GM23338 (cell line): ENCODE data around the gene TANGO2. TPM values are rescaled to one million over a fixed set of nuclear protein-coding genes. Genes with fewer than 3 reads are reported as not detected.
A peak's percentile ranks its signal among the peaks of the same experiment; 100 is the strongest.

ENCODE experiments used
- ATAC-seq: fragments of 200-7000 bp; cut with Tn5 transposase; 3 replicates; pipeline ENCODE4 v1.9.1; 2020
- DNase-seq: peaks from one replicate; pipeline ENCODE4 v3.0.0-alpha.2; 2015; ENCODE audit warnings: low spot score
- H2AFZ ChIP-seq: fragments of 200-600 bp; sonication (generic); 2 replicates; pipeline ENCODE4 v1.8.0; 2016; ENCODE audit warnings: antibody characterized with exemption, mild to moderate bottlenecking, moderate library complexity
- H3F3A ChIP-seq: fragments of 200-600 bp; sonication (generic); replicated peaks from 2 replicates; pipeline ENCODE4 v1.8.0; 2017; ENCODE audit warnings: antibody characterized with exemption, mixed run types, low read depth
- H3K27ac ChIP-seq: fragments of 200-600 bp; sonication (generic); 2 replicates; pipeline ENCODE4 v1.6.1; 2016; ENCODE audit warnings: low read depth
- H3K27me3 ChIP-seq: fragments of 200-600 bp; sonication (generic); 2 replicates; pipeline ENCODE4 v1.8.0; 2016; ENCODE audit warnings: mild to moderate bottlenecking, mixed run types, moderate library complexity; ENCODE audit not compliant: insufficient read depth
- H3K36me3 ChIP-seq: fragments of 200-600 bp; sonication (generic); 2 replicates; pipeline ENCODE4 v1.8.0; 2016; ENCODE audit warnings: mild to moderate bottlenecking; ENCODE audit not compliant: insufficient read depth
- H3K4me1 ChIP-seq: fragments of 200-600 bp; sonication (generic); 2 replicates; pipeline ENCODE4 v1.8.0; 2016; ENCODE audit warnings: mild to moderate bottlenecking, moderate library complexity; ENCODE audit not compliant: insufficient read depth
- H3K4me2 ChIP-seq: fragments of 200-600 bp; sonication (generic); 2 replicates; pipeline ENCODE4 v1.7.1; 2017; ENCODE audit warnings: mixed run types
- H3K4me3 ChIP-seq: fragments of 200-600 bp; sonication (generic); 2 replicates; pipeline ENCODE4 v1.6.1; 2016; ENCODE audit warnings: mixed run types
- H3K79me2 ChIP-seq: fragments of 200-600 bp; sonication (generic); replicated peaks from 2 replicates; pipeline ENCODE4 v1.8.0; 2017; ENCODE audit warnings: mild to moderate bottlenecking; ENCODE audit not compliant: insufficient read depth
- H3K9me2 ChIP-seq: fragments of 200-600 bp; sonication (generic); 2 replicates; pipeline ENCODE4 v1.8.0; 2017; ENCODE audit not compliant: insufficient read depth
- H4K20me1 ChIP-seq: fragments of 200-600 bp; sonication (generic); replicated peaks from 2 replicates; pipeline ENCODE4 v1.8.0; 2017; ENCODE audit warnings: mild to moderate bottlenecking; ENCODE audit not compliant: insufficient read depth
- H3K27ac Mint-ChIP-seq: 2 replicates; pipeline ENCODE4 v1.8.0; 2020; ENCODE audit warnings: inconsistent platforms, mild to moderate bottlenecking, moderate library complexity, mixed read lengths
- H3K27me3 Mint-ChIP-seq: 3 replicates; pipeline ENCODE4 v1.8.0; 2022; ENCODE audit warnings: low read depth, mild to moderate bottlenecking, moderate library complexity, mixed read lengths, inconsistent platforms; ENCODE audit not compliant: insufficient read depth, poor library complexity
- H3K36me3 Mint-ChIP-seq: 3 replicates; pipeline ENCODE4 v1.8.0; 2021; ENCODE audit warnings: low read depth, mild to moderate bottlenecking, inconsistent platforms, moderate library complexity, mixed read lengths
- H3K4me1 Mint-ChIP-seq: 3 replicates; pipeline ENCODE4 v1.8.0; 2020; ENCODE audit warnings: mild to moderate bottlenecking, inconsistent platforms, mixed read lengths
- H3K4me3 Mint-ChIP-seq: 3 replicates; pipeline ENCODE4 v1.8.0; 2021; ENCODE audit warnings: moderate library complexity, mild to moderate bottlenecking, inconsistent platforms, mixed read lengths
- H3K9me3 Mint-ChIP-seq: 3 replicates; pipeline ENCODE4 v1.8.0; 2020; ENCODE audit warnings: moderate library complexity, mild to moderate bottlenecking, inconsistent platforms, mixed read lengths
- EZH2 ChIP-seq: fragments of 200-600 bp; sonication (generic); IDR thresholded peaks from one replicate; pipeline ENCODE4 v1.8.0; 2017; ENCODE audit warnings: antibody characterized with exemption, mild to moderate bottlenecking, low read depth; ENCODE audit not compliant: unreplicated experiment
- EZH2phosphoT487 ChIP-seq: fragments of 200-600 bp; sonication (generic); IDR thresholded peaks from one replicate; pipeline ENCODE4 v1.8.1; 2018; ENCODE audit warnings: antibody characterized with exemption; ENCODE audit not compliant: unreplicated experiment
- POLR2AphosphoS5 ChIP-seq: IDR thresholded peaks from 2 replicates; pipeline ENCODE4 v1.6.1; 2016; ENCODE audit warnings: antibody characterized with exemption, low read depth
- ZNF114 ChIP-seq: fragments of 250-450 bp; sonication (Bioruptor Pico); IDR thresholded peaks from 2 replicates; pipeline ENCODE4 v1.5.0; 2020; ENCODE audit warnings: mild to moderate bottlenecking, moderate library complexity
- polyA plus RNA-seq: library from polyadenylated mRNA; unstranded; fragments of >200 nt; fragmentation: Nextera tagmentation; extraction: Ambion mirVana; gene quantifications from 2 replicates; pipeline ENCODE4 v1.2.1, GENCODE V29; 2016
- total RNA-seq: library from RNA; depleted of rRNA; stranded (reverse); fragments of >200 nt; shearing (Covaris generic); gene quantifications from 2 replicates; pipeline ENCODE4 v1.2.3, GENCODE V29; 2014
- TF ChIP-seq, protein P1 (sequence below), 2 experiments: fragments of 200-600 bp in 1 of 2; sonication (generic) in 1 of 2; conservative IDR thresholded peaks; 2 replicates each; pipeline versions ENCODE4 v1.5.1 to v1.6.1; 2016 to 2017; ENCODE audit warnings: antibody characterized with exemption in 2 of 2, low read depth in 2 of 2, mild to moderate bottlenecking in 2 of 2, moderate library complexity in 1 of 2
- TF ChIP-seq, protein P2 (sequence below): IDR thresholded peaks from 2 replicates; pipeline ENCODE4 v1.6.1; 2016; ENCODE audit warnings: antibody characterized with exemption
- TF ChIP-seq, protein P3 (sequence below): IDR thresholded peaks from one replicate; pipeline ENCODE4 v1.6.1; 2018; ENCODE audit warnings: antibody characterized with exemption; ENCODE audit not compliant: unreplicated experiment

Gene TANGO2
- total and polyA plus RNA-seq, 2 experiments from 2014 or later = 6.9 to 15.0 TPM

DNA sequence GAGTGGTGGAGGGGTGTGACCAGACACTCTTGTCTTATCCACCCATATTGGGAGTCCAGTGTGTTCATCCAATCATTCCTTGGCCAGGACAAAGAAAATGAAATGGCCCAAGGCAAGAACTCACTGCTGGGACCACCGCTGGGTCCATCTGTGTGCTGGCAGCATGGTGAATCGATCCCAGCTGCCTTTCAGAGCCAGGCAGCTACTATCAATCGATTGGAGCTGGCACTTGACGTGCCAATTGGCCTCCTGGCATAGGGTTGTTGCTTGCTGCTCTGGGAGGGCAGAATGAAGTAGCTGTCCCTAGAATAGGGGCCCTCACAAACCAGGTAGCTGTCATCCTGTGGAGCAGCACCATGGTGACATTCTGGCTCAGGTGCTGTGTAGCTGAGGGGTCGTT is 2.9 kb upstream of the TANGO2 start:
- Mint-ChIP-seq H3K27me3 (peaks cover 47% of the 10 kb centered on the region), H3K4me1 (peaks cover 11% of the 10 kb centered on the region), H3K36me3 (no peaks in the 10 kb centered on the region), H3K9me3 (no peaks in the 10 kb centered on the region), H3K27ac (no peak overlapping the region), H3K4me3 (peak overlapping the region; percentile 85)
- Histone ChIP-seq H3K4me3 (peak overlapping the region; percentile 87; the same call in 1 of the 2 replicates), H3K27ac (no peak overlapping the region), H3K4me2 (no peak overlapping the region), H3K9me2 (no peaks in the 10 kb centered on the region), H2AFZ (no peak overlapping the region), H3K79me2 (no peaks in the 10 kb centered on the region), H3F3A (no peaks in the 10 kb centered on the region), H4K20me1 (no peaks in the 10 kb centered on the region), H3K36me3 (no peaks in the 10 kb centered on the region), H3K4me1 (peaks cover 15% of the 10 kb centered on the region; the same call in 1 of the 2 replicates), H3K27me3 (peaks cover 46% of the 10 kb centered on the region)
- DNase-seq (no peak), ATAC-seq (no peak)
- TF ChIP-seq POLR2AphosphoS5 (no peak), EZH2phosphoT487 (no peak), ZNF114 (CRISPR knock-in tag) (no peak), EZH2 (no peak)
- TF ChIP-seq, protein P1, sequence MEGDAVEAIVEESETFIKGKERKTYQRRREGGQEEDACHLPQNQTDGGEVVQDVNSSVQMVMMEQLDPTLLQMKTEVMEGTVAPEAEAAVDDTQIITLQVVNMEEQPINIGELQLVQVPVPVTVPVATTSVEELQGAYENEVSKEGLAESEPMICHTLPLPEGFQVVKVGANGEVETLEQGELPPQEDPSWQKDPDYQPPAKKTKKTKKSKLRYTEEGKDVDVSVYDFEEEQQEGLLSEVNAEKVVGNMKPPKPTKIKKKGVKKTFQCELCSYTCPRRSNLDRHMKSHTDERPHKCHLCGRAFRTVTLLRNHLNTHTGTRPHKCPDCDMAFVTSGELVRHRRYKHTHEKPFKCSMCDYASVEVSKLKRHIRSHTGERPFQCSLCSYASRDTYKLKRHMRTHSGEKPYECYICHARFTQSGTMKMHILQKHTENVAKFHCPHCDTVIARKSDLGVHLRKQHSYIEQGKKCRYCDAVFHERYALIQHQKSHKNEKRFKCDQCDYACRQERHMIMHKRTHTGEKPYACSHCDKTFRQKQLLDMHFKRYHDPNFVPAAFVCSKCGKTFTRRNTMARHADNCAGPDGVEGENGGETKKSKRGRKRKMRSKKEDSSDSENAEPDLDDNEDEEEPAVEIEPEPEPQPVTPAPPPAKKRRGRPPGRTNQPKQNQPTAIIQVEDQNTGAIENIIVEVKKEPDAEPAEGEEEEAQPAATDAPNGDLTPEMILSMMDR (conservative IDR thresholded peaks at IDR 0.05; ENCODE audit: low read depth in 2 of 2) = no peak
- TF ChIP-seq, protein P2, sequence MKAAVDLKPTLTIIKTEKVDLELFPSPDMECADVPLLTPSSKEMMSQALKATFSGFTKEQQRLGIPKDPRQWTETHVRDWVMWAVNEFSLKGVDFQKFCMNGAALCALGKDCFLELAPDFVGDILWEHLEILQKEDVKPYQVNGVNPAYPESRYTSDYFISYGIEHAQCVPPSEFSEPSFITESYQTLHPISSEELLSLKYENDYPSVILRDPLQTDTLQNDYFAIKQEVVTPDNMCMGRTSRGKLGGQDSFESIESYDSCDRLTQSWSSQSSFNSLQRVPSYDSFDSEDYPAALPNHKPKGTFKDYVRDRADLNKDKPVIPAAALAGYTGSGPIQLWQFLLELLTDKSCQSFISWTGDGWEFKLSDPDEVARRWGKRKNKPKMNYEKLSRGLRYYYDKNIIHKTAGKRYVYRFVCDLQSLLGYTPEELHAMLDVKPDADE = no peak
- TF ChIP-seq, protein P3, sequence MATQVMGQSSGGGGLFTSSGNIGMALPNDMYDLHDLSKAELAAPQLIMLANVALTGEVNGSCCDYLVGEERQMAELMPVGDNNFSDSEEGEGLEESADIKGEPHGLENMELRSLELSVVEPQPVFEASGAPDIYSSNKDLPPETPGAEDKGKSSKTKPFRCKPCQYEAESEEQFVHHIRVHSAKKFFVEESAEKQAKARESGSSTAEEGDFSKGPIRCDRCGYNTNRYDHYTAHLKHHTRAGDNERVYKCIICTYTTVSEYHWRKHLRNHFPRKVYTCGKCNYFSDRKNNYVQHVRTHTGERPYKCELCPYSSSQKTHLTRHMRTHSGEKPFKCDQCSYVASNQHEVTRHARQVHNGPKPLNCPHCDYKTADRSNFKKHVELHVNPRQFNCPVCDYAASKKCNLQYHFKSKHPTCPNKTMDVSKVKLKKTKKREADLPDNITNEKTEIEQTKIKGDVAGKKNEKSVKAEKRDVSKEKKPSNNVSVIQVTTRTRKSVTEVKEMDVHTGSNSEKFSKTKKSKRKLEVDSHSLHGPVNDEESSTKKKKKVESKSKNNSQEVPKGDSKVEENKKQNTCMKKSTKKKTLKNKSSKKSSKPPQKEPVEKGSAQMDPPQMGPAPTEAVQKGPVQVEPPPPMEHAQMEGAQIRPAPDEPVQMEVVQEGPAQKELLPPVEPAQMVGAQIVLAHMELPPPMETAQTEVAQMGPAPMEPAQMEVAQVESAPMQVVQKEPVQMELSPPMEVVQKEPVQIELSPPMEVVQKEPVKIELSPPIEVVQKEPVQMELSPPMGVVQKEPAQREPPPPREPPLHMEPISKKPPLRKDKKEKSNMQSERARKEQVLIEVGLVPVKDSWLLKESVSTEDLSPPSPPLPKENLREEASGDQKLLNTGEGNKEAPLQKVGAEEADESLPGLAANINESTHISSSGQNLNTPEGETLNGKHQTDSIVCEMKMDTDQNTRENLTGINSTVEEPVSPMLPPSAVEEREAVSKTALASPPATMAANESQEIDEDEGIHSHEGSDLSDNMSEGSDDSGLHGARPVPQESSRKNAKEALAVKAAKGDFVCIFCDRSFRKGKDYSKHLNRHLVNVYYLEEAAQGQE = no peak
